Activated T-cell treated with anti-CD3 and anti-CD28 coated beads, Interleukin-2, amount 50 U/mL, for 72 hours (primary cell): ENCODE measurements around the gene KRTAP5-9. TPM values are rescaled to one million over a fixed set of nuclear protein-coding genes. Genes with fewer than 3 reads are reported as not detected.

Experiments used
- ATAC-seq, 2 donors: fragments of 150-1000 bp; cut with Tn5 transposase; replicated peaks in 1 of 2; 2 replicates each; pipeline ENCODE4 v1.10.0; 2021; ENCODE audit warnings: moderate library complexity in 2 of 2, mild to moderate bottlenecking in 1 of 2
- DNase-seq, 2 donors: peaks; one replicate each; pipeline ENCODE4 v3.0.0; 2021 to 2022; ENCODE audit warnings: mixed read lengths in 1 of 2
- H3K27ac Mint-ChIP-seq: one replicate; pipeline ENCODE4 v1.8.0; 2022; ENCODE audit warnings: mild to moderate bottlenecking, moderate library complexity, mixed read lengths
- H3K27me3 Mint-ChIP-seq: one replicate; pipeline ENCODE4 v1.8.0; 2022; ENCODE audit warnings: low read depth, mixed read lengths
- H3K36me3 Mint-ChIP-seq, 2 donors: one replicate each; pipeline ENCODE4 v1.8.0; 2022; ENCODE audit warnings: mixed read lengths in 2 of 2, mild to moderate bottlenecking in 1 of 2; ENCODE audit not compliant: insufficient read depth in 2 of 2
- H3K4me1 Mint-ChIP-seq: one replicate; pipeline ENCODE4 v1.8.0; 2022; ENCODE audit warnings: low read depth, mixed read lengths
- H3K4me3 Mint-ChIP-seq, 2 donors: one replicate each; pipeline ENCODE4 v1.8.0; 2022; ENCODE audit warnings: mild to moderate bottlenecking in 2 of 2, mixed read lengths in 2 of 2, moderate library complexity in 2 of 2
- H3K9me3 Mint-ChIP-seq, 2 donors: one replicate each; pipeline ENCODE4 v1.8.0; 2022; ENCODE audit warnings: mixed read lengths in 2 of 2
- total RNA-seq, 2 donors: library from RNA; stranded (reverse); gene quantifications; one replicate each; pipeline ENCODE4 v1.2.3, GENCODE V29; 2022

Gene KRTAP5-9
- total RNA-seq, result under 1 TPM in 1 of 2 donors, not detected in 1; 0.21 TPM

GRCh38 chr11:71548120-71548519 lies at the start of gene KRTAP5-9:
KRTAP5-9 (plus strand) TSS chr11:71548420; CDS start chr11:71548658, 238 bp downstream.
- peaks cover 0 to 4% of the 10 kb centered on the region in 2 donors for H3K9me3 Mint-ChIP-seq
- no peak within 1 kb of the TSS for H3K4me3 Mint-ChIP-seq
- H3K36me3 Mint-ChIP-seq, result no peaks in the 10 kb centered on the region
- no peak for ATAC-seq
- DNase-seq, result no peak
- H3K4me1 Mint-ChIP-seq, result peaks cover 13% of the 10 kb centered on the region
- H3K27me3 Mint-ChIP-seq, result peaks cover 27% of the 10 kb centered on the region
- H3K27ac Mint-ChIP-seq, result no peak within 1 kb of the TSS

- Mint-ChIP-seq H3K4me3 (no peak overlapping the region), H3K36me3 (peaks cover 9 to 26% of the 10 kb centered on the region in 2 donors)
These were observed 49.1 kb upstream of the KRTAP5-9 start for GRCh38 chr11:71499125-71499524.

GRCh38 chr11:71499546-71499945 lies 48.7 kb upstream of the KRTAP5-9 start:
- no peaks in the 10 kb centered on the region for H3K27me3 Mint-ChIP-seq
- no peak overlapping the region for H3K4me3 Mint-ChIP-seq
- ATAC-seq (no peak), DNase-seq (no peak)
- peaks cover 10 to 27% of the 10 kb centered on the region in 2 donors for H3K36me3 Mint-ChIP-seq
- peaks cover 0 to under 1% of the 10 kb centered on the region in 2 donors for H3K9me3 Mint-ChIP-seq
- H3K4me1 Mint-ChIP-seq, result peaks cover 5% of the 10 kb centered on the region
- no peak overlapping the region for H3K27ac Mint-ChIP-seq

More at GRCh38 chr11:71499125-71499524, 49.1 kb upstream of the KRTAP5-9 start:
- no peaks in the 10 kb centered on the region for H3K27me3 Mint-ChIP-seq
- ATAC-seq (no peak), DNase-seq (no peak)
- no peaks in the 10 kb centered on the region for H3K9me3 Mint-ChIP-seq
- no peak overlapping the region for H3K27ac Mint-ChIP-seq
- H3K4me1 Mint-ChIP-seq, result peaks cover 5% of the 10 kb centered on the region

- DNase-seq (no peak), ATAC-seq (no peak)
- H3K4me3 Mint-ChIP-seq, result no peak overlapping the region
- H3K27me3 Mint-ChIP-seq, result no peaks in the 10 kb centered on the region
- H3K27ac Mint-ChIP-seq, result no peak overlapping the region
- H3K9me3 Mint-ChIP-seq, result peaks cover 0 to 2% of the 10 kb centered on the region in 2 donors
- H3K36me3 Mint-ChIP-seq, result peaks cover 12 to 22% of the 10 kb centered on the region in 2 donors
- peaks cover 5% of the 10 kb centered on the region for H3K4me1 Mint-ChIP-seq
These were observed 47.6 kb upstream of the KRTAP5-9 start for GRCh38 chr11:71500601-71501021.

- H3K27me3 Mint-ChIP-seq, result no peaks in the 10 kb centered on the region
- H3K4me1 Mint-ChIP-seq, result peaks cover 5% of the 10 kb centered on the region
- ATAC-seq, result no peak
- no peak for DNase-seq
- H3K27ac Mint-ChIP-seq, result no peak overlapping the region
- H3K4me3 Mint-ChIP-seq, result no peak overlapping the region
- H3K9me3 Mint-ChIP-seq, result peaks cover 0 to 2% of the 10 kb centered on the region in 2 donors
- H3K36me3 Mint-ChIP-seq, result peaks cover 13 to 21% of the 10 kb centered on the region in 2 donors
These were observed 46.9 kb upstream of the KRTAP5-9 start for GRCh38 chr11:71501071-71501985.

- peaks cover 1 to 5% of the 10 kb centered on the region in 2 donors for H3K9me3 Mint-ChIP-seq
- H3K4me1 Mint-ChIP-seq, result peaks cover 5% of the 10 kb centered on the region
- no peak overlapping the region for H3K4me3 Mint-ChIP-seq
- DNase-seq, result no peak
- H3K27me3 Mint-ChIP-seq, result no peaks in the 10 kb centered on the region
- ATAC-seq, result no peak
- H3K27ac Mint-ChIP-seq, result no peak overlapping the region
- H3K36me3 Mint-ChIP-seq, result peaks cover 17 to 26% of the 10 kb centered on the region in 2 donors
These were observed 46.2 kb upstream of the KRTAP5-9 start for GRCh38 chr11:71502026-71502425.

- Mint-ChIP-seq H3K27me3 (no peaks in the 10 kb centered on the region), H3K9me3 (peaks cover 5 to 9% of the 10 kb centered on the region in 2 donors), H3K36me3 (peaks cover 20 to 29% of the 10 kb centered on the region in 2 donors), H3K4me1 (peaks cover 5% of the 10 kb centered on the region), H3K4me3 (no peak overlapping the region), H3K27ac (no peak overlapping the region)
- no peak for ATAC-seq
- DNase-seq, result no peak
These were observed 45.3 kb upstream of the KRTAP5-9 start for GRCh38 chr11:71502871-71503435.

- no peak for DNase-seq
- no peaks in the 10 kb centered on the region for H3K4me1 Mint-ChIP-seq
- H3K9me3 Mint-ChIP-seq, result peaks cover 10 to 19% of the 10 kb centered on the region in 2 donors
- H3K36me3 Mint-ChIP-seq, result peaks cover 18 to 23% of the 10 kb centered on the region in 2 donors
- H3K27me3 Mint-ChIP-seq, result no peaks in the 10 kb centered on the region
- no peak for ATAC-seq
- H3K27ac Mint-ChIP-seq, result no peak overlapping the region
- H3K4me3 Mint-ChIP-seq, result no peak overlapping the region
These were observed 43.7 kb upstream of the KRTAP5-9 start for GRCh38 chr11:71504531-71504930.

- peaks cover 22 to 23% of the 10 kb centered on the region in 2 donors for H3K36me3 Mint-ChIP-seq
- peaks cover 15 to 23% of the 10 kb centered on the region in 2 donors for H3K9me3 Mint-ChIP-seq
- DNase-seq (no peak), ATAC-seq (no peak)
- H3K27me3 Mint-ChIP-seq, result no peaks in the 10 kb centered on the region
- H3K4me1 Mint-ChIP-seq, result no peaks in the 10 kb centered on the region
- no peak overlapping the region for H3K27ac Mint-ChIP-seq
- H3K4me3 Mint-ChIP-seq, result no peak overlapping the region
These were observed 43.2 kb upstream of the KRTAP5-9 start for GRCh38 chr11:71505001-71505400.

- peaks cover 20 to 22% of the 10 kb centered on the region in 2 donors for H3K36me3 Mint-ChIP-seq
These were observed 42.4 kb upstream of the KRTAP5-9 start for GRCh38 chr11:71505781-71506180.

GRCh38 chr11:71507102-71507501 lies 41.1 kb upstream of the KRTAP5-9 start:
- Mint-ChIP-seq H3K9me3 (peaks cover 20 to 27% of the 10 kb centered on the region in 2 donors), H3K36me3 (peaks cover 25% of the 10 kb centered on the region in 2 donors), H3K27me3 (no peaks in the 10 kb centered on the region), H3K27ac (no peak overlapping the region), H3K4me3 (no peak overlapping the region), H3K4me1 (no peaks in the 10 kb centered on the region)
- DNase-seq, result no peak
- no peak for ATAC-seq

More at GRCh38 chr11:71505781-71506180, 42.4 kb upstream of the KRTAP5-9 start:
- Mint-ChIP-seq H3K27me3 (no peaks in the 10 kb centered on the region), H3K27ac (no peak overlapping the region), H3K4me3 (no peak overlapping the region), H3K9me3 (peaks cover 15 to 23% of the 10 kb centered on the region in 2 donors), H3K4me1 (no peaks in the 10 kb centered on the region)
- ATAC-seq, result no peak
- no peak for DNase-seq

GRCh38 chr11:71518506-71519471 lies 29.4 kb upstream of the KRTAP5-9 start:
- Mint-ChIP-seq H3K4me3 (no peak overlapping the region), H3K27ac (no peak overlapping the region), H3K36me3 (peaks cover 1% of the 10 kb centered on the region in 2 donors), H3K4me1 (no peaks in the 10 kb centered on the region), H3K27me3 (no peaks in the 10 kb centered on the region), H3K9me3 (peaks cover 3 to 6% of the 10 kb centered on the region in 2 donors)
- no peak for DNase-seq
- ATAC-seq, result no peak
